Activated naive CD4-positive, alpha-beta T cell treated with anti-CD3 and anti-CD28 coated beads, Interleukin-2, amount 10 ng/mL, durations not matched to agents 7 days and 5 days (primary cell): ENCODE measurements around the gene RASSF5.
"Not testable (repeated sequence)": the region's sequence is repeated elsewhere in the genome, so short reads cannot be mapped to it uniquely, and the experiment has no call there.

ENCODE experiments used
- CTCF ChIA-PET: fragments of 350-600 bp; sonication (Branson Sonifier 250); formaldehyde crosslinking; loops from one replicate; lab custom pipeline; 2021; ENCODE audit warnings: antibody characterized with exemption; lab: Charles Lee
- DNase-seq: peaks from one replicate; pipeline ENCODE4 v3.0.0-alpha.2; 2020
- H3K27ac Mint-ChIP-seq: one replicate; pipeline ENCODE4 v1.8.0; 2021; ENCODE audit warnings: mild to moderate bottlenecking, moderate library complexity, mixed read lengths
- H3K27me3 Mint-ChIP-seq: one replicate; pipeline ENCODE4 v1.8.0; 2021; ENCODE audit warnings: mild to moderate bottlenecking, mixed read lengths
- H3K36me3 Mint-ChIP-seq: one replicate; pipeline ENCODE4 v1.8.0; 2021; ENCODE audit warnings: mixed read lengths
- H3K4me1 Mint-ChIP-seq: one replicate; pipeline ENCODE4 v1.8.0; 2021; ENCODE audit warnings: mixed read lengths
- H3K4me3 Mint-ChIP-seq: one replicate; pipeline ENCODE4 v1.8.0; 2021; ENCODE audit warnings: mild to moderate bottlenecking, moderate library complexity, mixed read lengths
- H3K9me3 Mint-ChIP-seq: one replicate; pipeline ENCODE4 v1.8.0; 2021; ENCODE audit warnings: mixed read lengths

The RASSF5 gene

DNA sequence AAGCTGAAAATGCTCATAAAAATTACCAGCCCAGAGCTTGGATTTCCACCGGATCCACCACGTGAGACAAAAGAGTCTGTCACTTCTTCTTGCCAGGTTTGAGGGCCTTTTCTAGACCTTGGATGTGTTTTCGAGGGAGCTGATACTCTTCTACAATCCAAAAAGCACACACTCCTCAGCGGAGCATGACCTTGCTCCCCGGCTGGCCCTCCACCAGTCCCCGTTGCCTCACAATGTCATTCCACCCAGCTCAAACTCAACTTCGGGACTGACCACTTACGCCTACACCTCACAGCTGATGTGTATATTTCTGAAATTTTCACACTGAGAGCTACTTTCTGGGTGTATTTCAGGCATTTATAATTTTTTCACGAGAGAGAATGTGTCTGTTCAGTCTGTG lies 84.4 kb downstream of the RASSF5 start:
- peak overlapping the region; percentile 42 for H3K27ac Mint-ChIP-seq
- H3K9me3 Mint-ChIP-seq = no peaks in the 10 kb centered on the region
- no peaks in the 10 kb centered on the region for H3K27me3 Mint-ChIP-seq
- peaks cover 73% of the 10 kb centered on the region for H3K36me3 Mint-ChIP-seq
- CTCF ChIA-PET = interaction anchor here (0.8 to 3.1 kb wide), 15 partner anchors 9 to 85 kb away, joined by 3 to 20 read pairs (median 3); partner anchors contain the start of genes EIF2D and RASSF5
- H3K4me3 Mint-ChIP-seq = no peak overlapping the region
- H3K4me1 Mint-ChIP-seq = peaks cover 57% of the 10 kb centered on the region
- no peak for DNase-seq

DNA sequence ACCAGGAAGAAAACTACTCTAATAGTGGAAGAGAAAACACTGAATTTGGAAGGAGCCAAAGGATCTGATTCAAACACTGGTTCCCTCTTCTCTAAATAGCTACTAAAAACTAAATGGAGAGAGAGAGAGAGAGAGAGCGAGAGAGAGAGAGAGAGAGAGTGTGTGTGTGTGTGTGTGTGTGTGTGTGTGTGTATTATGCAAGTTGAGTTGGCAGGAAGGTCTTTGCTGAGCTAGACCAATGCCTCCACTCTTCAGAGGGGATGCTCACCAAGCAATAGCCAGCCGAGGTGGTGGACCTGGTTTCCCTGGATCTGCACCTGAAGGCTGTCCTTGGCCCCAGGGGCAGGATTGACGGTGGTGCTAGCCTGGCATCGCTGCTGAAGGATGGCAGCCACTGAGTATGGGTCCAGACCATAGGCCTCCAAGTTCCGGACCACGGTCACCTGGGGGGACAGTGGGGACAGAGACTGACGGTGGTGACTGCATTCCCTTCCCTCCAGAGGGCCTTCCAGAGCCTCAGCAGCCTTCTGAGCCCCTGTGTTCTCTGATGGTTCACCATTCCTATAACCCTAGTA lies 86.1 kb downstream of the RASSF5 start:
- CTCF ChIA-PET = interaction anchor here (0.6 to 3.1 kb wide), 6 partner anchors 10 to 214 kb away, joined by 3 to 20 read pairs (median 5); no protein-coding TSS in a partner anchor
- DNase-seq = no peak
- Mint-ChIP-seq H3K36me3 (peaks cover 65% of the 10 kb centered on the region), H3K4me3 (no peak overlapping the region), H3K27ac (peak overlapping the region; percentile 76), H3K4me1 (peaks cover 41% of the 10 kb centered on the region), H3K9me3 (no peaks in the 10 kb centered on the region), H3K27me3 (no peaks in the 10 kb centered on the region)

DNA sequence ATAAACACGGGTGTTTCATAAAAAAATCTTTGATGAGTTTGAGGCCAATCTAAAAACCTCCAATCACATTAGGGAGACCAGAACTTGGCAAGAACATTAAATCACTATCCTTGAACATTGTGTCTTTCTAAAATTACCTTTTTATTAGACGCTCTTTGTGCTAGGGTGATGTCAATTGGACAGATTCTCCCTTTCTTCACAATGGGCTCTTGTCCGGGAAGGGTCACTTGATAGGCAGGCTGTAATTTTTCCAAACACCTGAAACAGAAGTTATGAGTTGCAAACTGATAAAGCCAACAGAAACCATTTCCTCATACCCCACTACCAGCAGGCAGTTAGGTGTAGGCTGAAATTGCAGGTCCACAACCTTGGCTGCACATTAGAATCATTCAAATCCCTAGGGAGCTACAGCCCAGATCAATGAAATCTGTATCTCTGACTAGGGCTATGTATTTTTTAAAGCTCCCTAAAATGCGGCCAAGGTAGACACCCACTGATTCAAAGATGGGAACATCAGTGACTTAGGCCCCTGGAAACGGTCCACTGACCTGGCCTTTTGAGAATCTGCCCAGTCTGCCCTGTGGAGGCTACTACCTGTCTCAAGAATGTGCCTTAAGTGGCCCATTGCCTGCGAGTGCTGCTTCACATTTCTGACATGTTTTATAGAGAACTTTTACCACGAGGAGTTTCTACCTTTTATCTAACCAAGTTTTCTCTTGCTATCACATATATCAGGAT lies 88.4 kb downstream of the RASSF5 start:
- peaks cover 18% of the 10 kb centered on the region for H3K4me1 Mint-ChIP-seq
- DNase-seq = no peak
- no peaks in the 10 kb centered on the region for H3K27me3 Mint-ChIP-seq
- no peak overlapping the region for H3K27ac Mint-ChIP-seq
- peaks cover 55% of the 10 kb centered on the region for H3K36me3 Mint-ChIP-seq
- CTCF ChIA-PET = interaction anchor here (0.6 kb wide), 1 partner anchor 130 kb away, joined by 3 read pairs; no protein-coding TSS in a partner anchor
- no peak overlapping the region for H3K4me3 Mint-ChIP-seq
- no peaks in the 10 kb centered on the region for H3K9me3 Mint-ChIP-seq

DNA sequence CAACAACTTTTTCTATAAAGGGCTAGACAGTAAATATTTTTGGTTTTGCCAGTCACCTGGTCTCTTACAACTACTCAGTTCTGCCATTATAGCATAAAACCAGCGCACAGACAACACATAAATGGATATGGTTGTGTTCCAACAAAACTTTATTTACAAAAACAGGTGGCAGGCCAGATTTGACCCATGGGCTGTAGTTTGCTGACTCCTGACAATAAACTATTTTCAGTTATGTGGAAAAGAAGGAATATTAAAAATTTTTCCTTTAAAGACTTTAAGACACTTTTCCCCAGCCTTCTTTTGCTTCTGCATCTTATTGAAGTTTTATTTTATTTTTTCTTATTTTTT lies 89.0 kb downstream of the RASSF5 start:
- no peak for DNase-seq
- Mint-ChIP-seq H3K4me3 (no peak overlapping the region), H3K27ac (no peak overlapping the region), H3K4me1 (peaks cover 13% of the 10 kb centered on the region), H3K36me3 (peaks cover 50% of the 10 kb centered on the region), H3K27me3 (no peaks in the 10 kb centered on the region), H3K9me3 (no peaks in the 10 kb centered on the region)
- CTCF ChIA-PET = no interaction called here

DNA sequence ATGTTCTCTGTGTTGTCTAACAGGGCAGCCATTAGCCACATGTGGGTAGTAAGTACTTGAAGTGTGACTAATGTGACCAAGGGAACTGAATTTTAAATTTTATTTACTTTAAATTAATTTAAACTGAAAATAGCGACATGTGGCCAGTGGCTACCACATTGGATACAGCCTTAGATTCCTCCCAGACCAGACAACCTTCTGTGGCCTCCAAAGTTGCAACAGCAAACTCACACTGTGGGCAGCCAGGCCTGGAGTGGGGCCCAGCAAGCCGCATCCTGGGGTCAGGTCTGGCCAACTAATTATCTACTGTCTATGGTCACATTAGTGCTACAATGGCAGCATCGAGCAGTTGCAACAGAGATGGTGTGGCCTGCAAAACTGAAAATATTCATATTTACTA lies 93.2 kb downstream of the RASSF5 start:
- no peaks in the 10 kb centered on the region for H3K27me3 Mint-ChIP-seq
- H3K9me3 Mint-ChIP-seq = no peaks in the 10 kb centered on the region
- CTCF ChIA-PET = interaction anchor here (1.3 kb wide), 1 partner anchor 9 kb away, joined by 3 read pairs; no protein-coding TSS in a partner anchor
- H3K36me3 Mint-ChIP-seq = peaks cover 33% of the 10 kb centered on the region
- H3K27ac Mint-ChIP-seq = no peak overlapping the region
- no peak overlapping the region for H3K4me3 Mint-ChIP-seq
- H3K4me1 Mint-ChIP-seq = no peaks in the 10 kb centered on the region
- DNase-seq = no peak

DNA sequence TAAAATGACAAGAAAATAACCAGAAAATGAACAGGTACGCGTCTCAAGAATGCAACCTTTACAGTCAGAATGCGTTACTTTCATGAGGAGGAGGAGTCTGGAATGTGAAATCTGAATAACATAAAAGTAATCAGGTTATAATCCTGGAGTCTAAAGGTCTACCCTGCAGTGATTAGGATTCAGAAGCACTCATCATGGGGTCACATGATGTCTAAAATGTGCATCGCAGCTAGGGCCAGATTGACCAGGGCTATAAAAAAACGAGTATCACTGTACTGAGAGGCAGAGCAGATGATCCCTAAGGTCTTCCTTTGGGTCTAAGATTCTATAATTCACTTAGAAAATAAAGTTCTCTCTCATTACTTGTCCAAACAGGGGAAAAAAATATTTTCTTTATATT lies 97.5 kb downstream of the RASSF5 start:
- Mint-ChIP-seq H3K4me3 (no peak overlapping the region), H3K27ac (no peak overlapping the region), H3K27me3 (no peaks in the 10 kb centered on the region), H3K36me3 (peaks cover 34% of the 10 kb centered on the region), H3K4me1 (peaks cover 14% of the 10 kb centered on the region), H3K9me3 (no peaks in the 10 kb centered on the region)
- CTCF ChIA-PET = interaction anchor here (4.0 to 9.7 kb wide), 2 partner anchors 13 to 60 kb away, joined by 20 to 100 read pairs; no protein-coding TSS in a partner anchor
- DNase-seq = no peak

DNA sequence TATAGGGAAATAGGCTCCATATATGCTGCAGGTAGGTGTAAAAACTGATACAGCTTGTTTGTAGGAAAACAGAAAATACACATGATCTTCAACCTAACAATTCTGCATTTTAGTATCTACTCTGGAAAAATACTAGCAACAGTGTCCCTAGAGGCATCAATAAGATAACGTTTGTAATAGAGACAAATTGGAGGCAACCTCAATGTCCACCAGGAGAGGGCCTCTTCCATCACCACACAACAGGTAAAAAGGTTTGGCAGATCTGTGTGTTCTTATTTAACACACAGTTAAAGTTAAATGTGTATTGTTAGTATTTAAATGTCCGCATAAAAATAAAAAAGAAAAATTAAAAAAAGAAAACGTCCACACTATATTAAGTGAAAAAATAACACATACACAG lies 99.5 kb downstream of the RASSF5 start:
- Mint-ChIP-seq H3K9me3 (no peaks in the 10 kb centered on the region), H3K36me3 (peaks cover 34% of the 10 kb centered on the region), H3K27ac (no peak overlapping the region), H3K27me3 (no peaks in the 10 kb centered on the region), H3K4me1 (peaks cover 28% of the 10 kb centered on the region), H3K4me3 (no peak overlapping the region)
- CTCF ChIA-PET = interaction anchor here (0.9 to 9.7 kb wide), 9 partner anchors 13 to 137 kb away, joined by 3 to 100 read pairs (median 4); partner anchors contain the start of gene IKBKE
- peak; percentile 36 for DNase-seq

DNA sequence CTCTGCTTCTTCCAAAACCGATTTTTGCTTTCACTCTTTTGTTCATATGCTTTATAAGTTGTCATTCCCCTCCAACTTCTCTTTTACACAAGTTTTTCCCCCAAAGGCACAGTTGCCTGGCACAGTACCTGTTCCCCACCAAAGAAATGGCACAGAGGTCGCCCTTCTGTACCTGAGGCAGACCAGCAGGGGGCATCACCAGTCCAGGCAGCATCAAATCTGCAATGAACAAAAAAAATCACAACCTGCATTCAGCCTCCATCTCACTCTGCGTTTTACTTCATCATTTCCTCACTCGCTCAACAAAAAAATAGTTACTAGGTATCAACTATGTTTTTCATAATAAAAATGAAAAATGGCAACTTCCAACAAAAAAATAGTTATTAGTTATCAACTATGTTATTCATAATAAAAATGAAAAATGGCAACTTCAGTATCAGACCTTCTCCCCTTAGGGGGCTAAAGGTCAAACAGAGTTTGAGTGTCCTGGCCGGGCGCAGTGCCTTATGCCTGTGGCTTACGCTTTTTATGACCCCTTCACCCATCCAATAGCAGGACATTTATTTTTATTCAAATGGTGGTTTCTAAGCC lies 100.9 kb downstream of the RASSF5 start:
- Mint-ChIP-seq H3K4me1 (peaks cover 30% of the 10 kb centered on the region), H3K4me3 (no peak overlapping the region), H3K27me3 (no peaks in the 10 kb centered on the region), H3K9me3 (no peaks in the 10 kb centered on the region), H3K36me3 (peaks cover 25% of the 10 kb centered on the region), H3K27ac (no peak overlapping the region)
- CTCF ChIA-PET = interaction anchor here (0.7 to 9.7 kb wide), 11 partner anchors 15 to 374 kb away, joined by 3 to 100 read pairs (median 5); partner anchors contain the start of gene IKBKE
- peak; percentile 76 for DNase-seq

DNA sequence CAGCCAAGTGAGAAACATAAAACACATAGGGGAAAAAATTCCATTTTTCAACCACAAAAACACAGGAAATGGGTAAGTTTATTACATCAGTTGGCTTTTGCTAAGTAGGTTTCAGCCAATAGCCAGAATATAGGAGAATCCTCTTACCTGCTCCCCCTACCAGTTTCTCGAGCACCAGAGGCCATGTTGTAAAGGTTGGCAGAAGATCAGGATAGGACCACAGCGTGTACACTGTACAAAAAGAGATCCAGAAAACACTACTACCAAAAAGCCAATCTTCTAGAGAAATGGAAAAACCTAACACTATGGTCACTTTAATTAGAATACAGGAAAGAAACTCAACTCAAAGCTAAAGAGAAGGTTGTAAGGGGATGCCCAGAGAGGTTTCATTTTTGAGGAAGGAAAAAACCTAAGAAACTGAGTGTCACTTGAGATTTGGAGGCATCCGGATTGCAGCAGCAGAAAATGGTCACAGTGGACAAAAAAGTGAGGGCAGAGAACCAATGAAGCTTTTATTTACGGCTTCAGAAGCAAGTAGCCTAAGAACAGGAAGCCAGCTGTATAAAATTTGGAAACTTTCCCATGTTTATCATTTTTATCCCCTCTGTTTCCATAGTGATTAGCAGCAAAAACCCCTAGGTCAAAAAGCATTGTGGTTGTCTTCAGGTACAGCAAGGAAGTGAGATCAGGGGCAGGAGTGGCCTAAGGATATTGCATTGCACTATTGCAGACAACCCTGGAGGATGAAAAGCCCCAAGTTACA lies 102.1 kb downstream of the RASSF5 start:
- peak overlapping the region; percentile 29 for H3K27ac Mint-ChIP-seq
- H3K4me1 Mint-ChIP-seq = peaks cover 30% of the 10 kb centered on the region

DNA sequence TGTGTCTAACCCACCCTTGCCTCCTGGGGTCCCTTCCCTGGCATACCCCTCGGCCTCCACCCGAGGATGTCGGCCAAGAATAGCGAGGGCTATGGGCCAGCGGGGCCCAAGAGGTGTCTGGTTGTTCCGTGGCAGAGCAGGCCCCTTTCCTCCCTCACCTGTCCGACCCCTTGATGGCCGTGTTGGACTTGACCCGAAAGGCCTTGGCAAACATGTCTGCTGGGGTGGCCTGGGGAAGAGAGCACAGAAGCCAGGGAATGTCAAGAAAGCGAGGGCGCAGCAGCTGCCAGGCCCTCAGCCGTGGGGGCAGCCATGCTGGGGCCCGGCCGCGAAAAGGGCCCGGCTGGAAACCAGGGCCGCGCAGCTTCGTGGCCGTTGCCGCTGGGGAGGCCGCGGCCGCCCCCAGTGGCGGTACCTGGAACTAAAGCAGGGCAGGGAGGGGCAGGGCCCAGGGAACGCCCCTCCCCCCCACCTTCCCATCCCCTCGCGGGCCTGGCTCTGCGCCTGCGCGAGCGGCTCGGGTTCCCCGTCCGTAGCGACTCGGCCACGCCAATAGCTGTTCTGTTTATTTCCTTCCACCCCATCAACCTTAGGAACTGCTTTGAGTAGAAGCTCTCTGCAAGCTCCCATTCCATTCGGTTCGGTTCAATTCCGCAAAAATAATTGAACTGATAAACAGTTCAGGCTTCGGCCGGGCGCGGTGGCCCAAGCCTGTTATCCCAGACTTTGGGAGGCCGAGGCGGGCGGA lies 105.0 kb downstream of the RASSF5 start, which contains the start of gene EIF2D:
Gene EIF2D (minus strand): TSS at position 337 of the 748 bp plus-strand sequence. CDS start 123 bp downstream, at position 214.
- DNase-seq = peak; percentile 94
- H3K9me3 Mint-ChIP-seq = no peaks in the 10 kb centered on the region
- CTCF ChIA-PET = interaction anchor here (0.6 to 9.7 kb wide), 19 partner anchors 9 to 196 kb away, joined by 3 to 100 read pairs (median 4); partner anchors contain the start of genes DYRK3 and IKBKE
- H3K4me1 Mint-ChIP-seq = peaks cover 30% of the 10 kb centered on the region
- H3K27ac Mint-ChIP-seq = peak within 1 kb of the TSS; percentile 86
- H3K27me3 Mint-ChIP-seq = peaks cover 18% of the 10 kb centered on the region
- peak within 1 kb of the TSS; percentile 81 for H3K4me3 Mint-ChIP-seq
- peaks cover 13% of the 10 kb centered on the region for H3K36me3 Mint-ChIP-seq

More for the DNA sequence above, 102.1 kb downstream of the RASSF5 start:
- Mint-ChIP-seq H3K36me3 (peaks cover 22% of the 10 kb centered on the region), H3K4me3 (peak overlapping the region; percentile 10), H3K9me3 (no peaks in the 10 kb centered on the region), H3K27me3 (peaks cover under 1% of the 10 kb centered on the region)
- no peak for DNase-seq
- CTCF ChIA-PET = interaction anchor here (0.7 to 9.7 kb wide), 12 partner anchors 8 to 372 kb away, joined by 3 to 100 read pairs (median 5); partner anchors contain the start of gene DYRK3

DNA sequence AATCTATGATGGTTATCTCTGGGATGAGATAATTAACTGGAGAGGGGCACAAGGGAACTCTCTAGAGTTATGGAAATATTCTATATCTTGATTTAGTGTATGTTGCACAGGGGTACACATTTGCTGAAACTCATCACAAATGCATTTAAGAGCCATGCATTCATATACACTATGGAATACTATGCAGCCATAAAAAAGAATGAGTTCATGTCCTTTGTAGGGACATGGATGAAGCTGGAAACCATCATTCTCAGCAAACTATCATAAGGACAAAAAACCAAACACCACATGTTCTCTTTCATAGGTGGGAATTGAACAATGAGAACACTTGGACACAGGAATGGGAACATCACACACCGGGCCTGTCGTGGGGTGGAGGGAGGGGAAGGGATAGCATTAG lies 119.1 kb downstream of the RASSF5 start:
- not testable (repeated sequence) for H3K4me3 Mint-ChIP-seq, DNase-seq, H3K9me3 Mint-ChIP-seq, H3K36me3 Mint-ChIP-seq, H3K27ac Mint-ChIP-seq, H3K4me1 Mint-ChIP-seq
- CTCF ChIA-PET = interaction anchor here (0.7 to 2.4 kb wide), 3 partner anchors 38 to 1910 kb away, joined by 3 to 15 read pairs (median 3); no protein-coding TSS in a partner anchor
- peaks cover 47% of the 10 kb centered on the region for H3K27me3 Mint-ChIP-seq

DNA sequence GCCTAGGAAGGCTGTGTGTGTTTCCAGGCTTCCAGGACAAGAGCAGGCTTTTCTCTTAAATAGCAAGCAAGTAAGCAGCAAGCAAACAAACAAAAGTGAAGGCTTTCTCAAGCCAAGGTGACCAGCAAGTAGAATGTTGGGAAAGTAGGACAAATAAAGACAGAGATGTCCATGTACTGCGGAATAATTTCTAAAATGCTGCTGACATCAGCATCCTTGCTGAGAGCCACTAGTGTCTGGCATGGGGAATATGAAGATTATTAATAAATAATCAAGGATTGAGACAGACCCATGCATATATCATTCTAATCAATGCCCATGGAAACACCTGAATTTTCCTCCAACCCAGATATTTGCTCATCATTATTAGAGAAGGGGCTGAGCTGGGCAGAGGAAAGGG lies 121.6 kb downstream of the RASSF5 start:
- Mint-ChIP-seq H3K4me1 (no peaks in the 10 kb centered on the region), H3K27me3 (peaks cover 51% of the 10 kb centered on the region), H3K9me3 (peaks cover 3% of the 10 kb centered on the region), H3K27ac (no peak overlapping the region), H3K36me3 (no peaks in the 10 kb centered on the region), H3K4me3 (no peak overlapping the region)
- CTCF ChIA-PET = interaction anchor here (1.0 to 4.7 kb wide), 7 partner anchors 8 to 354 kb away, joined by 3 to 82 read pairs (median 5); partner anchors contain the start of gene EIF2D
- DNase-seq = no peak
